ENCODE data around the gene CFAP299.

CFAP299 gene

GRCh38 chr4:80529026-80529425 lies 193.5 kb downstream of the CFAP299 start:
- no peak for DNase-seq

GRCh38 chr4:80532674-80533333 lies 197.3 kb downstream of the CFAP299 start:
- DNase-seq, result no peak

- DNase-seq, result no peak
Observed at GRCh38 chr4:80535551-80535950, 200.0 kb downstream of the CFAP299 start.

- no peak for DNase-seq
Observed at GRCh38 chr4:80538276-80538926, 202.9 kb downstream of the CFAP299 start.

GRCh38 chr4:80539190-80539589 lies 203.7 kb downstream of the CFAP299 start:
- no peak for DNase-seq

GRCh38 chr4:80540349-80540748 lies 204.8 kb downstream of the CFAP299 start:
- no peak for DNase-seq

GRCh38 chr4:80540785-80541469 lies 205.4 kb downstream of the CFAP299 start:
- DNase-seq, result no peak

- no peak for DNase-seq
Observed at GRCh38 chr4:80542747-80543146, 207.2 kb downstream of the CFAP299 start.

- DNase-seq, result no peak
Observed at GRCh38 chr4:80560337-80560736, 224.8 kb downstream of the CFAP299 start.

GRCh38 chr4:80566203-80566872 lies 230.8 kb downstream of the CFAP299 start:
- DNase-seq, result no peak

- DNase-seq, result no peak
Observed at GRCh38 chr4:80568891-80569290, 233.4 kb downstream of the CFAP299 start.

- DNase-seq, result no peak
Observed at GRCh38 chr4:80576796-80577195, 241.3 kb downstream of the CFAP299 start.

- DNase-seq, result no peak
Observed at GRCh38 chr4:80578001-80578400, 242.5 kb downstream of the CFAP299 start.

GRCh38 chr4:80585542-80585941 lies 250.0 kb downstream of the CFAP299 start:
- no peak for DNase-seq

GRCh38 chr4:80586716-80587115 lies 251.2 kb downstream of the CFAP299 start:
- no peak for DNase-seq

- DNase-seq, result no peak
Observed at GRCh38 chr4:80587871-80588385, 252.4 kb downstream of the CFAP299 start.

- DNase-seq, result no peak
Observed at GRCh38 chr4:80592950-80593349, 257.4 kb downstream of the CFAP299 start.

- DNase-seq, result no peak
Observed at GRCh38 chr4:80594701-80595100, 259.2 kb downstream of the CFAP299 start.

- DNase-seq, result no peak
Observed at GRCh38 chr4:80608281-80608980, 272.9 kb downstream of the CFAP299 start.

GRCh38 chr4:80610199-80610598 lies 274.7 kb downstream of the CFAP299 start:
- no peak for DNase-seq

GRCh38 chr4:80610845-80611677 lies 275.5 kb downstream of the CFAP299 start:
- DNase-seq, result no peak

GRCh38 chr4:80611678-80611979 lies 276.1 kb downstream of the CFAP299 start:
- no peak for DNase-seq
